ENCODE data around the gene EID3.

Gene EID3

DNA sequence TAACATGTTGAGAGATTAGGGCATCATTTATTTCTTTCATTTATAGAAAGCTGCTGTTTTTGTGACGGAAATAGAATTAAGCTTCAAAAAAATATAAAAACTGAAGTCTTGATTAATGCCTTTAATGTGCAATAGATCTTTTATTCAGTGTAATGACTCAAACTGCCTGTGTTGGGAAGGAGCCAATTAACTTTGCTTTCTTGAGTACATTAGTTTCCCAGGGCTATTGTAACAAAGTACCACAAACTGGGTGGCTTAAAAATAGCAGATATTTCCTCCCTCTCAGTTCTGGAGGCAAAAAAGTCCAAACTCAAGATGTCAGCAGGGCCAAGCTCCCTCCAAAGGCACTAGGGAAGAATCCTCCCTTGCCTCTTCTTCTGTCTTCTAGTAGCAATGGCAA, 36.6 kb downstream of the EID3 start:
- DNase-seq (ENCODE audit: low spot score) = no peak

GRCh38 chr12:104340925-104341611, 37.5 kb downstream of the EID3 start:
- DNase-seq (ENCODE audit: low spot score) = no peak

DNA sequence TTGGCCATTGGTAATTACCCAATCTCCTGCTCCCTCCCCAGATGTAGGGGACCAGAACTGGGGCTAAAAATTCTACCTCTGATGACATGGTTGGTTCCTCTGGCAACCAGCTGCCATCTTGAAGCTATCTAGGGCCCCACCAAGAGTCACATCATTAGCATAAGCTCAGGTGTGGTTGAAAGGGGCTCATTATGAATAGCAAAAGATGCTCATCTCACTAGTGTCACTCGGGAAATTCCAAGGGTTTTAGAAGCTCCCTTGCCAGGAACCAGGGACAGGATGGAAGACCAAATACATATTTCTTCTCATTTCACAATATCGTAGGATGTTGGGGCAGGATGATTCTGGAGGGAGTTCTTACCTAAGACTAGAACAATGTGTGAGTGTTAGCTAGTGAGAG, 38.6 kb downstream of the EID3 start:
- no peak for DNase-seq (ENCODE audit: low spot score)

DNA sequence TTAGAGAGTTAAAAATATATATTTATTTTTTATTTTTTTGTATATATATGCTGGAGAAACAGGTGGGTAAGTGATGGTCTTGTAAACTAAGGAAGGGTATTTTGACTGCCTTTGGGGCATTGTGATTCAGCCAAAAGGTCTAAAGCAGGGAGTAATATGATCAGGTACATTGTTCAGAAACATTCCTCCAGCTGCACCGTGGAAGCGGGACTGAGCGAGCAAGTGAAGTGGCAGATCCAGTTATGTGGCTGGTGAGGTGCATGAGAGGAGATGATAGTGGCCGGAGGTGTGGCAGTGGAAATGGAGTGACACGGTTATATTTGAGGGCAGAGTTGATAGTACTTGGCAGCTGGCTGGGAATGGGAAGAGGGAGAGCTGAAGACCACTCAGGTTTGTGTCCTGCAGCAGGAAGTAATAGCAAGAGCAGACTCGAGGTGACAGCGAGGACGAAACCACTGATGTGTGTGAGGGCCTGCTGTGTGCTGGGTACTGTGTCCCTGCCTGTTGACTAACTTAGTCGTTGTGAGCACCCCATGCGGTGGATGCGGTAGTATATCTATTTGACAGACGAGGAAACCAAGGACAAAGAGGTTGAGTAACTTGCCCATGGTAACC, 39.2 kb downstream of the EID3 start:
- DNase-seq (ENCODE audit: low spot score) = no peak

DNA sequence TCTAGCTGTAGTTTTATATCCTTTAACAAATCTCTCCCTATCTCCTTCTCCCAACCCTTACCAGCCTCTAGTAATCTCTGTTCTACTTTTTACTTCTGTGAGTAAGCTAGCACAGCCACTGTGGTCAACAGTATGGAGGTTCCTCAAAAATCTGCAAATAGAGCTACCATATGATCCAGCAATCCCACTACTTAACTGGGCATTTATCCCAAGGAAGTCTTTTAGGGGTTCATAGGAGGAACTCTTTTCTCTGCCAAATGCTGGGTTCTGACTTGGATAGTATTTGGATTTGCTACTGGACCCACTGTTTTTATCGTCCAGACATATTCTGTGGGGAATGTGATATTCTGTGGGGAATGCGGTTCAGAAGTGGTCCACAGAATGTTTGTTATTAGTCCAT, 41.1 kb downstream of the EID3 start:
- no peak for DNase-seq (ENCODE audit: low spot score)

DNA sequence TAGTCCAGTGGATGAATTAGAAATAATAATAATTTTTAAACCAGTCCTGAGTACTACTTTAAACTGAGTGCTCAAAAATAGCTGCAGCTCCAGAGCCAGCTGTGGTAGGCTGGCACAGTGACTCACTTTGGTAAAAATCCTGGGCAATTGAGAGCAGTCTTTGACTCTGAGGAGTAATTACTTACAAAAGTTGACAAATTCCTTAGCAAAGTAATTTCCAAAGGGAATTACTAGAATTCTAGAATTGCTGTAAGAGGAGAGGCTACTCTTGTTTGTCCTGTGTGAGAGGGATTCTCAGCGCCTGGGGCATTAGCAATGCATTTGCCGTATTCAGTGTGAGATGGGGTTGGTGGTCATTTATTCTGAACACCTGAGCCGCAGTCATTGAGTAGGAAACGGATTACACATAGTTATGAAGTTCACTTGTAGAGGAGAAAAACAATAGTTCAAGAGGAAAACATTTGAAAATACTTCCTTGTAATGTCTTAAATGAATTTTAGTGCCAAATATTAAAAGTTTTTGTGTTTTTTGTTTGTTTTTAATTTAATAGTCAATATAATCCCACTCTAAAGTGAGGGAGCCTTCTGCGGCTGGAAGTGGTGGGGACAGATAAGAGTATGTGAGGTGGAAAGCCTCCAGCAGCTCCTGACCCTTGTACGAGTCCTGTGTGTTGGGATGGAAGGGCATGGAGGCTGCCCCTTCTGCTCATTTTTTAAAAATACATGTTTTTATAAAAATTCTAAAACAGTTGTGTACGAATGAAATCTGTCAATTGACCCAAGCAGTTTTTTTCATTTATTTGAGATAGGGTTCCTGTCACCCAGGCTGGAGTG, 41.9 kb downstream of the EID3 start:
- no peak for DNase-seq (ENCODE audit: low spot score)

DNA sequence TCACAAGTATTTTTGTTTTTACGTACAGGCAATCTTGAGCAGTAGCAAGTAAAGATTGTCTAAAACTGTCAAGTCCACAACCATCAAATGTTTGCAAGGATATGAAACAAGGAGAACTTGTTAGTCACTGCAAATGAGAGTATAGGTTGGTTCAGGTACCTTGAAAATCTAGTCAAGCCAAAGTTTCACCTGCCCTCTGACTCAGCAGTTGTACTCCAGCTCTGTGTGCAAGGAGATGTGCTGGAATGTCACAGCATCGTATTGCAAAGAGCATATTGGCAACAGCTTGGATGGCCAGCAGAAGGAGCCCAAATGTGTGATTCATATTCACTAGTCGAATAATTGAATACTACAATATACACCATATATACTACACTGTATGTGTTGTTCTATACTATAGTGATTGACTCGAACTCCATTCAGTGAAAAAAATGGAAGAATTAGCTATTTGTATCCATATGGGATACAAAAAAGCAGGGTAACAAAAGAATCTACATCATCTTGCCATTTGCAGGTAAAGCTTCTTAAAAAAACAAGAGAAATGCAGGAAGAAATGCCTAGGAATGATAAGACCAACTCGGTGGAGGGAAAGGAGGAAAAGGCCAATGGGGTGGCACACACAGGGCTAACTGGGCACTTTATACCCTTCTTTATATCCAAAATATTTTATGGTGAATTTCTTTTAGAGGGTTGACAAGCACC, 44.0 kb downstream of the EID3 start:
- DNase-seq (ENCODE audit: low spot score) = no peak

DNA sequence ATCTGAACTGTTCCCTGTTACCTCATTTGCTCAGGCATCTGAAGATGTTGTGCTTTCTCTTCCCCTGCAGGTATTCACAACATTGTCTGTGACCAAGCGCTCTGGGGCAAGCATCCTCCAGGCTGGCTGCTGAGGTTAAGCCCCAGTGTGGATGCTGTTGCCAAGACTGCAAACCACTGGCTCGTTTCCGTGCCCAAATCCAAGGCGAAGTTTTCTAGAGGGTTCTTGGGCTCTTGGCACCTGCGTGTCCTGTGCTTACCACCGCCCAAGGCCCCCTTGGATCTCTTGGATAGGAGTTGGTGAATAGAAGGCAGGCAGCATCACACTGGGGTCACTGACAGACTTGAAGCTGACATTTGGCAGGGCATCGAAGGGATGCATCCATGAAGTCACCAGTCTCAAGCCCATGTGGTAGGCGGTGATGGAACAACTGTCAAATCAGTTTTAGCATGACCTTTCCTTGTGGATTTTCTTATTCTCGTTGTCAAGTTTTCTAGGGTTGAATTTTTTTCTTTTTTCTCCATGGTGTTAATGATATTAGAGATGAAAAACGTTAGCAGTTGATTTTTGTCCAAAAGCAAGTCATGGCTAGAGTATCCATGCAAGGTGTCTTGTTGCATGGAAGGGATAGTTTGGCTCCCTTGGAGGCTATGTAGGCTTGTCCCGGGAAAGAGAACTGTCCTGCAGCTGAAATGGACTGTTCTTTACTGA, 44.9 kb downstream of the EID3 start:
- no peak for DNase-seq (ENCODE audit: low spot score)

- no peak for DNase-seq (ENCODE audit: low spot score)
Observed at GRCh38 chr12:104348994-104349494, 45.5 kb downstream of the EID3 start.

DNA sequence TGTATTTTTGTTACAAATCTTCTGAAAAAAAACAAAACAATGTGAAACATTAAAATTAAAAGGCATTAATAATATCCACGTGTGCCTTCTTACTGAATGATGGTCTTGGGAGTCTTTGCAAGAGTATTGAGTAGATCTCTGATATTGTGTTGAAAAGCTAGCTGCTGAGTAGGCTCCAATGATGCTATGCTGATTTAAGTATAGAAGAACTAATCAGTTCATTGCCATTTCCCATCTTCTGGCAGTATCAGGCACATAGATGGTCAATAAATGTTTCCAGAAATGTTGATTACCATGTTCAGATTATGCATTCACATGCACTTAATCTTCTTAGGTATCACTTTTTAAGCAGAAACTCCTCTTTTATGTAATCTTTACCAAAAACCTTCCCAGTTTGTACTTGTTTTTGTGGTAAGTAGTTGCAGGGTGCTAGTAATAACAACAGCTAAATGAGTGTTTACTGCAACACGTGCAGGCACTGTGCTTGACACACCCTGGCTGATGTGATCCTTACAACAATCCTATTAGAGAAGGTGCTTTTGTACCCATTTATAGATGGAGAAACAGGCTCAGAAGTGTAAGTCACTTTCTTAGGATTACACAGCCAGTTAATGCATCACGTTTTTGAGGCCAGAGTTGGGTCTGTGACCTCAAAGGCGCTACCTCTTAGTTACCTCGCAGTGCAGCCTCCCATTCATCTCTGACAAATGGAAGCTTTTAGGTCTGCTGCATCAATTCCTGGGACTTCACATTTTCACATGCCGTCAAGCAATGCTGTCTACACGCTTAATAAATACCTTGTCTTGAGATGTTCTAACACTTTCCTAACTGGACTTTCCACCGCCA, 46.9 kb downstream of the EID3 start:
- no peak for DNase-seq (ENCODE audit: low spot score)

DNA sequence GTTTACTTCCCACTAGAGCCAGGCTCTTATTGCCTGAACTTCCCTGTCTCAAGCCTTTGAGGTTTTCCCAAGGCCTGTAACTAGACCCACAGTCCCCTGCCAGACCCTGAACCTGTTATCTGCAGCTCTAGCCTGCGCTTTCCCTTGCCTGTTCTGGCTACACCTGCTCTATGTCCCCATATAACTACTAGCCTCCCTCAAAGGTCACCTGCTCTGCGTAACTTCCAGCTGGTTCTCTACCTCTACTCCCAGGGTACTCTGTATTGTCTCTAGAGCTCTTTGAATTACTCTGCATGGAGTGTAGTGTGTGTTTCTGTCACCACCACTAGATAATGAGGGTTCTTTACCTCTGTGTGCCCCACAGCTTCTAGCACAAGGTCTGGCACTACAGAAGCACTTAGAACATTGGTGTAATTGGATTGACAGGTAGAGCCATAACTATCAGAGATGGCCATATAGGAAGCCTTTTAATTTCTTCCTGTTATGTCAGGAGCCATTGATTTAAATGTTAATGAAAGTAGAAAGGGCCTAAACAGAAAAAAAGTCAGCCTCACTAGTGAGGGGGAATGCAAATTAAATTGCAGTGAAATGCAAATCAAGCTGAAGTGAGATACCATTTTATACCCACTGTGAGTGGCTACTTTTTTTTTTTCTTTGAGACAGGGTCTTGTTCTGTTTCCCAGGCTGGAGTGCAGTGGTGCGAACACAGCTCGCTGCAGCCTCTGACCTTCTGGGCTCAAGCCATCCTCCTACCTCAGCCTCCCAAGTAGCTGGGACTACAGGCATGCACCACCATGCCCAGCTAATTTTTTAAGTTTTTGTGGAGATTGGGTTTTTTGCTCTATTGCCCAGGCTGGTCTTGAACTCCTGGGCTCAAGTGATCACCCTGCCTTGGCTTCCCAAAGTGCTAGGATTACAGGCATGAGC, 47.8 kb downstream of the EID3 start:
- no peak for DNase-seq (ENCODE audit: low spot score)

GRCh38 chr12:104352106-104352713, 48.7 kb downstream of the EID3 start:
- DNase-seq (ENCODE audit: low spot score) = no peak

GRCh38 chr12:104353012-104353981, 49.8 kb downstream of the EID3 start:
- no peak for DNase-seq (ENCODE audit: low spot score)

DNA sequence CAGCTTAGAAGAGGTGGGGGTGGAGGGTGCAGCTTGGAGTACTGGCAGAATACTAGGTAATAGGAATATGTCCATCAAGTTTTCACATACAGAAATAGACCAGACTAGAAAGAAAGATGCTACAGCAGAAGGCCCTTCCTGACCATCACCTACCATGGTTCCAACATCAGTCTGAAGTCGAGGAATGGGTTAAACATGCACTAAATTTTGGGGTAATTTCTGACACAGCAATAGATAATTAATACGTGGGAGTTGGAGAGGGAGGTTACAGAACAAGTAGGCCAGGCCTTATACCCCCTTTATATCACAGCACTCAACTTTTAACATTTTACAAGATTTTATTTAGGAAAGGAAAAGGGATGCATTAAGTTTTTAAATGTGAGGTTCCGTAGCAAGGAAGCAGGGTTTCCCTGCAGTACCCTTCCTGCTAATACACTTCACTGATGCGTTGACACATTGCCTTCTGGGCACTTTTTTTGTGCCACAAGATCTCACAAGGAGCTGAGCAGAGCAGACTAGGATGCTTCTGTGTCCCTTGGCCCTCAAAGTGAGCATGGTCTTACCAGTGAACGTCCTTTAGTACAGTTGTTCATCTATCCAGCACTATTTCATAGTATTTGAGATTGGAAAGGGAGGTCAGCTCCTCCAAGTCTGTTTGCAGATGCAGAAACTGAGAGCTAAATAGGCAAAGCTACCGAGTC, 50.8 kb downstream of the EID3 start:
- DNase-seq (ENCODE audit: low spot score) = no peak

Data from AG08396 (cell line).